ENCODE measurements around the gene JAZF1.

Gene JAZF1

GRCh38 chr7:27996141-27996540 lies 184.5 kb downstream of the JAZF1 start:
- H3K27ac ChIP-seq: no peak overlapping the region
- TF ChIP-seq ZFX (IDR thresholded peaks at IDR 0.05; ENCODE audit: borderline replicate concordance) (no peak), CTCF (IDR thresholded peaks at IDR 0.05) (no peak)

- TF ChIP-seq CTCF (IDR thresholded peaks at IDR 0.05) (no peak), ZFX (IDR thresholded peaks at IDR 0.05; ENCODE audit: borderline replicate concordance) (no peak)
- no peak overlapping the region for H3K27ac ChIP-seq
Observed at GRCh38 chr7:27995228-27995627, 185.4 kb downstream of the JAZF1 start.

- TF ChIP-seq CTCF (IDR thresholded peaks at IDR 0.05) (no peak), ZFX (IDR thresholded peaks at IDR 0.05; ENCODE audit: borderline replicate concordance) (no peak)
- no peak overlapping the region for H3K27ac ChIP-seq
Observed at GRCh38 chr7:27994639-27995038, 186.0 kb downstream of the JAZF1 start.

GRCh38 chr7:27992755-27993493 lies 187.7 kb downstream of the JAZF1 start:
- no peak overlapping the region for H3K27ac ChIP-seq
- TF ChIP-seq CTCF (IDR thresholded peaks at IDR 0.05): no peak
- TF ChIP-seq ZFX (IDR thresholded peaks at IDR 0.05; ENCODE audit: borderline replicate concordance): no peak

GRCh38 chr7:27992097-27992496 lies 188.5 kb downstream of the JAZF1 start:
- H3K27ac ChIP-seq: no peak overlapping the region
- no peak for TF ChIP-seq CTCF (IDR thresholded peaks at IDR 0.05)
- TF ChIP-seq ZFX (IDR thresholded peaks at IDR 0.05; ENCODE audit: borderline replicate concordance): no peak

GRCh38 chr7:27991006-27991528 lies 189.5 kb downstream of the JAZF1 start:
- no peak for TF ChIP-seq ZFX (IDR thresholded peaks at IDR 0.05; ENCODE audit: borderline replicate concordance)
- no peak for TF ChIP-seq CTCF (IDR thresholded peaks at IDR 0.05)
- H3K27ac ChIP-seq: no peak overlapping the region

- no peak overlapping the region for H3K27ac ChIP-seq
- TF ChIP-seq CTCF (IDR thresholded peaks at IDR 0.05) (no peak), ZFX (IDR thresholded peaks at IDR 0.05; ENCODE audit: borderline replicate concordance) (no peak)
Observed at GRCh38 chr7:27976531-27976930, 204.1 kb downstream of the JAZF1 start.

Measured in 22Rv1 (cell line).